Trophoblast cell (in vitro differentiated cells and primary cell): ENCODE results near the gene HYPK.
"Not testable (repeated sequence)": the region's sequence is repeated elsewhere in the genome, so short reads cannot be mapped to it uniquely, and the experiment has no call there.

Experiments
- DNase-seq, 2 donors: peaks; one replicate each; pipeline ENCODE4 v3.0.0-alpha.2; 2016
- H2AFZ ChIP-seq: 2 replicates; pipeline ENCODE4 v1.6.1; 2013; ENCODE audit warnings: low read length, moderate library complexity, mild to moderate bottlenecking; ENCODE audit not compliant: insufficient read depth, poor library complexity
- H2AK5ac ChIP-seq: 2 replicates; pipeline ENCODE4 v1.6.1; 2013; ENCODE audit warnings: mild to moderate bottlenecking, low read length
- H2BK120ac ChIP-seq: 2 replicates; pipeline ENCODE4 v1.6.1; 2013; ENCODE audit warnings: low read length, mild to moderate bottlenecking, moderate library complexity; ENCODE audit not compliant: insufficient read depth, poor library complexity
- H2BK12ac ChIP-seq: 2 replicates; pipeline ENCODE4 v1.6.1; 2013; ENCODE audit warnings: mild to moderate bottlenecking, low read length, moderate library complexity
- H2BK5ac ChIP-seq: 2 replicates; pipeline ENCODE4 v1.6.1; 2013; ENCODE audit warnings: low read length, low read depth, moderate library complexity, mild to moderate bottlenecking; ENCODE audit not compliant: poor library complexity
- H3K14ac ChIP-seq: 2 replicates; pipeline ENCODE4 v1.6.1; 2013; ENCODE audit warnings: mild to moderate bottlenecking, low read length
- H3K18ac ChIP-seq: 2 replicates; pipeline ENCODE4 v1.6.1; 2013; ENCODE audit warnings: mild to moderate bottlenecking, low read length
- H3K23ac ChIP-seq: 2 replicates; pipeline ENCODE4 v1.6.1; 2013; ENCODE audit warnings: low read length
- H3K27ac ChIP-seq: 2 replicates; pipeline ENCODE4 v1.5.1; 2013; ENCODE audit warnings: low read depth, mild to moderate bottlenecking, inconsistent platforms, low read length, moderate library complexity
- H3K27me3 ChIP-seq: 2 replicates; pipeline ENCODE4 v1.6.1; 2013; ENCODE audit warnings: inconsistent platforms, mild to moderate bottlenecking, low read length, moderate library complexity; ENCODE audit not compliant: insufficient read depth
- H3K36me3 ChIP-seq, 2 experiments: 1 replicate in 1 of 2; 2 replicates in 1 of 2; pipeline ENCODE4 v1.6.1; 2013; ENCODE audit warnings: low read length in 2 of 2, mild to moderate bottlenecking in 2 of 2, moderate library complexity in 1 of 2; ENCODE audit not compliant: insufficient read depth in 2 of 2, control insufficient read depth in 1 of 2
- H3K4ac ChIP-seq: 2 replicates; pipeline ENCODE4 v1.6.1; 2013; ENCODE audit warnings: low read depth, mild to moderate bottlenecking, low read length, moderate library complexity
- H3K4me1 ChIP-seq, 2 experiments: 1 replicate in 1 of 2; 2 replicates in 1 of 2; pipeline ENCODE4 v1.6.1; 2013; ENCODE audit warnings: low read length in 2 of 2, mild to moderate bottlenecking in 2 of 2, moderate library complexity in 1 of 2; ENCODE audit not compliant: insufficient read depth in 2 of 2, control insufficient read depth in 1 of 2
- H3K4me2 ChIP-seq: 2 replicates; pipeline ENCODE4 v1.6.1; 2013; ENCODE audit warnings: inconsistent platforms, mild to moderate bottlenecking, low read length, moderate library complexity
- H3K4me3 ChIP-seq: 2 replicates; pipeline ENCODE4 v1.5.1; 2013; ENCODE audit warnings: mild to moderate bottlenecking, low read depth, low read length, inconsistent platforms
- H3K79me1 ChIP-seq: one replicate; pipeline ENCODE4 v1.6.1; 2013; ENCODE audit warnings: low read length
- H3K79me2 ChIP-seq: 2 replicates; pipeline ENCODE4 v1.6.1; 2013; ENCODE audit warnings: low read length, mild to moderate bottlenecking; ENCODE audit not compliant: control insufficient read depth, insufficient read depth, poor library complexity
- H3K9ac ChIP-seq: 2 replicates; pipeline ENCODE4 v1.6.1; 2013; ENCODE audit warnings: mild to moderate bottlenecking, low read length
- H3K9me3 ChIP-seq: 2 replicates; pipeline ENCODE4 v1.6.1; 2013; ENCODE audit warnings: low read depth, mild to moderate bottlenecking, control low read depth, inconsistent platforms, low read length; ENCODE audit not compliant: insufficient read depth
- H4K12ac ChIP-seq: 2 replicates; pipeline ENCODE4 v1.6.1; 2013; ENCODE audit warnings: low read depth, mild to moderate bottlenecking, low read length, moderate library complexity
- H4K8ac ChIP-seq: 2 replicates; pipeline ENCODE4 v1.6.1; 2013; ENCODE audit warnings: low read depth, mild to moderate bottlenecking, low read length, moderate library complexity
- H4K91ac ChIP-seq: one replicate; pipeline ENCODE4 v1.6.1; 2013; ENCODE audit warnings: low read depth, mild to moderate bottlenecking, low read length, moderate library complexity
- WGBS: extraction: QIAGEN DNeasy Blood & Tissue Kit; methylation state at CpG from one replicate; pipeline ENCODE4 v1.1.7; 2013; ENCODE audit warnings: missing lambda C conversion rate; ENCODE audit not compliant: insufficient read length, insufficient coverage; ENCODE audit errors: extremely low coverage; 5-methylcytosine and 5-hydroxymethylcytosine counted together

The HYPK gene

DNA sequence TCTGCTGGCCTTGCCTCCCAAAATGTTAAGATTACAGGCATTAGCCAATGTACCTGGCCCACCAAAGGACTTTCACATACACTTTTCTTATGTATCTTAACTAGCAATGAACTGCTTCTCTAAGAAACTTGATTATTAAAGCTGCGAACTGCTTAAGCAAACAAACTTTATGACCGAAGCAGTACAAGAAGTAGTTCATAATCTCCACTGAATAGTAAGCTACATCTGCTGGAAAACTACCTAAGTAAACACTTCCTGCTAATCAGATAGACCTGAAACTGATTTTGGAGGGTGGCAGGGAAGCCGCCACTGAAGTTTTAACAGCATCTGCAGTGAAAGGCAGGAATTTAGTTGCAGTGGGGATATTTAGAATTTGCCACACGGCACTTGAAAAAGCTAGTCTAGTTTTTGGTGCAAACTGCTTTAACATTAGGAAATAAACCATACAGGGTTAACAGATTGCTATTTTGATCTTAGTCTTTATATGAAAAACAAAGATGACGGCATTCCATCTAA lies 8.1 kb downstream of the HYPK start:
- H3K4ac ChIP-seq: no peak overlapping the region
- no peak overlapping the region for H2BK5ac ChIP-seq

DNA sequence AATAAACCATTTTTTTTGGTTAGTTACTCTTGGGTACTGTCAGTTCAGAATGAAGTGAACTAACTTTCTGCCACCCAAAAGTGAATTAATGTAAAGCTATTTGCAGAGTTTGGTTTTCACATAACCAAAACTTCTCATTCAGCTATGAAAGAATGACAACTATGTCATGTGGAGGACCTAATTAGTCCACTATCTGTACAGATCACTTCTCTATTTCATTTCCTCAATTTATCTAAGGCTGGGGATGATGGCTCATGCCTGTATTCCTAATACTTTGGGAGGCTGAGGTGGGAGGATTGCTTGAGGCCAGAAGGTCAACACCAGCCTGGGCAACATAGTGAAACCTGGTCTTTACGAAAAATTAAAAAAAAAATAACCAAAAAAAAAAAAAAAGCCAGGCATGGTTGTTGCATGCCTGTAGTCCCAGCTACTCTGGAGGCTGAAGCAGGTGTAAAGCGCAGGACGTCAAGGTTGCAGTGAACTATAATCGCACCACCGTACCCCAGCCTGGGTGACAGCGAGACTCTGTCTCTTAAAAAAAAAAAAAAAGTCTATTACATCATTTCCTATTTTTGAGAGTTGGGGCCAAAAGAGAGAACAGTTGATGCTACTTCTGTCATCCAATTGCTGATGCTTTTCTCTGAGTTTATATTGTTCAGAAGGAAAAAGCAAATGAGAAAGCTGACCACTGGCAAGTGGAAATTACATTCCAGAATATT lies 8.7 kb downstream of the HYPK start:
- H3K9ac ChIP-seq: no peak overlapping the region
- no peaks in the 10 kb centered on the region for H3K79me1 ChIP-seq
- no peak for DNase-seq
- no CpG with 5 or more reads among the region's 6 CpGs for WGBS
- H4K12ac ChIP-seq: no peak overlapping the region
- H3K18ac ChIP-seq: no peak overlapping the region
- H3K4me3 ChIP-seq: no peak overlapping the region
- H3K4me1 ChIP-seq: no peaks in the 10 kb centered on the region
- no peak overlapping the region for H4K91ac ChIP-seq
- H3K79me2 ChIP-seq: no peaks in the 10 kb centered on the region
- H2BK120ac ChIP-seq: no peak overlapping the region
- no peak overlapping the region for H3K14ac ChIP-seq
- no peak overlapping the region for H3K23ac ChIP-seq
- no peaks in the 10 kb centered on the region for H3K9me3 ChIP-seq
- no peak overlapping the region for H3K4ac ChIP-seq
- H3K27ac ChIP-seq: no peak overlapping the region
- H2BK5ac ChIP-seq: no peak overlapping the region
- no peak overlapping the region for H2AK5ac ChIP-seq
- no peak overlapping the region for H2BK12ac ChIP-seq
- H2AFZ ChIP-seq: no peak overlapping the region
- H3K27me3 ChIP-seq: no peaks in the 10 kb centered on the region
- H4K8ac ChIP-seq: no peak overlapping the region
- H3K36me3 ChIP-seq: peaks cover 53 to 71% of the 10 kb centered on the region in 2 experiments
- no peak overlapping the region for H3K4me2 ChIP-seq

More for the DNA sequence above, 8.1 kb downstream of the HYPK start:
- Histone ChIP-seq H4K12ac (no peak overlapping the region), H3K18ac (no peak overlapping the region), H2AFZ (no peak overlapping the region), H2BK120ac (no peak overlapping the region), H2BK12ac (no peak overlapping the region), H3K36me3 (peaks cover 48 to 68% of the 10 kb centered on the region in 2 experiments), H3K9ac (no peak overlapping the region), H3K9me3 (no peaks in the 10 kb centered on the region), H3K4me1 (no peaks in the 10 kb centered on the region), H3K4me3 (no peak overlapping the region), H4K8ac (no peak overlapping the region), H3K79me2 (no peaks in the 10 kb centered on the region), H4K91ac (no peak overlapping the region), H3K27me3 (no peaks in the 10 kb centered on the region), H3K14ac (no peak overlapping the region), H3K79me1 (no peaks in the 10 kb centered on the region), H3K27ac (no peak overlapping the region), H2AK5ac (no peak overlapping the region), H3K23ac (no peak overlapping the region), H3K4me2 (no peak overlapping the region)
- DNase-seq: no peak
- WGBS: no CpG with 5 or more reads among the region's 5 CpGs

DNA sequence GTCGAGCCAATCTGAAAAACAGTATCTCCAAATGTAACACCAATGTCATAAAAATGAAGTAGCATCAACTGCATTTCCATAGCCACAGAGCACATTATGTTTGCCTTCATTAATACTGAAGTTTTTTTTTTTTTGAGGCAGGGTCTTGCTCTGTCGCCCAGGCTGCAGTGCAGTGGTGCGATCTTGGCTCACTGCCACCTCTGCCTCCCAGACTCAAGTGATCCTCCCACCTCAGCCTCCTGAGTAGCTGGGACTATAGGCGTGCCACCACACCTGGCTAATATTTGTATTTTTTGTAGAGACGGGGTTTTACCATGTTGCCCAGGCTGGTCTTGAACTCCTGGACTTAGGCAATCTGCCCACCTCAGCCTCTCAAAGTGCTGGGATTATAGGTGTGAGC lies 14.7 kb downstream of the HYPK start:
- not testable (repeated sequence) for H3K14ac ChIP-seq, H3K23ac ChIP-seq, H4K12ac ChIP-seq, H3K4ac ChIP-seq, H3K79me2 ChIP-seq, H3K18ac ChIP-seq, H2BK5ac ChIP-seq, DNase-seq, H3K27ac ChIP-seq, H3K4me1 ChIP-seq, H3K79me1 ChIP-seq, H3K4me3 ChIP-seq, H2BK12ac ChIP-seq, H4K8ac ChIP-seq, H4K91ac ChIP-seq, H3K4me2 ChIP-seq, H2AK5ac ChIP-seq, H2AFZ ChIP-seq, H3K9me3 ChIP-seq, H3K9ac ChIP-seq, H3K27me3 ChIP-seq, H2BK120ac ChIP-seq
- WGBS: no CpG with 5 or more reads among the region's 5 CpGs
- peaks cover 32 to 54% of the 10 kb centered on the region in 2 experiments for H3K36me3 ChIP-seq

GRCh38 chr15:43821505-43821904 lies 21.1 kb downstream of the HYPK start:
- H3K4me2 ChIP-seq: no peak overlapping the region
- H2AK5ac ChIP-seq: no peak overlapping the region
- no peak overlapping the region for H3K4ac ChIP-seq
- H3K9me3 ChIP-seq: no peaks in the 10 kb centered on the region
- no peak overlapping the region for H2BK120ac ChIP-seq
- H3K14ac ChIP-seq: no peak overlapping the region
- peaks cover 5 to 7% of the 10 kb centered on the region in 2 experiments for H3K36me3 ChIP-seq
- H3K9ac ChIP-seq: no peak overlapping the region
- H2BK12ac ChIP-seq: no peak overlapping the region
- peaks cover 4 to 9% of the 10 kb centered on the region in 2 experiments for H3K4me1 ChIP-seq
- no peak overlapping the region for H2BK5ac ChIP-seq
- H3K23ac ChIP-seq: no peak overlapping the region
- WGBS: no CpG with 5 or more reads among the region's 3 CpGs
- H2AFZ ChIP-seq: no peak overlapping the region
- H4K91ac ChIP-seq: no peak overlapping the region
- H4K8ac ChIP-seq: no peak overlapping the region
- H3K4me3 ChIP-seq: no peak overlapping the region
- DNase-seq: no peak
- H3K27ac ChIP-seq: no peak overlapping the region
- peaks cover 5% of the 10 kb centered on the region for H3K79me1 ChIP-seq
- no peak overlapping the region for H3K18ac ChIP-seq
- H3K27me3 ChIP-seq: no peaks in the 10 kb centered on the region
- H4K12ac ChIP-seq: no peak overlapping the region
- H3K79me2 ChIP-seq: peaks cover 5% of the 10 kb centered on the region
